SK-MEL-5 (cell line): ENCODE measurements around the gene USP26. TPM values are rescaled to one million over a fixed set of nuclear protein-coding genes. Genes with fewer than 3 reads are reported as not detected.

Experiments used
- total RNA-seq: library from RNA; depleted of rRNA; stranded (reverse); fragments of >200 nt; shearing (Covaris generic); gene quantifications from 2 replicates; pipeline ENCODE4 v1.2.3, GENCODE V29; 2014; rRNA removed

Gene USP26
- total RNA-seq, 1 experiment from 2014 or later = not detected

Other genes starting within 250 kb of the USP26 start
- gene HS6ST2, start 138.5 kb downstream of the USP26 start, total RNA-seq = 4.6 and 5.6 TPM in 2 replicates
- not detected in 2 replicates for gene TFDP3, start 121.2 kb upstream of the USP26 start, total RNA-seq